K562 (cell line): ENCODE results near the gene LRRC4C. TPM values are rescaled to one million over a fixed set of nuclear protein-coding genes. Genes with fewer than 3 reads are reported as not detected.

ENCODE experiments used
- ATAC-seq: fragments of 200-7000 bp; cut with Tn5 transposase; 3 replicates; pipeline ENCODE4 v1.9.1; 2020; ENCODE audit warnings: moderate library complexity
- BruUV-seq: library from RNA; stranded (reverse); fragments of 400-500 nt; replicated peaks from 2 replicates; lab custom pipeline; 2021; lab: Mats Ljungman, UMichigan
- CTCF ChIA-PET: fragments of 300-600 bp; formaldehyde crosslinking; extraction: SDS; loops from one replicate; lab custom pipeline; 2021; ENCODE audit warnings: low intra/inter-chr PET ratio; lab: Yijun Ruan, JAX
- POLR2A ChIA-PET: fragments of 300-600, 350-650 bp; sonication (Branson Sonifier 250); formaldehyde crosslinking; extraction: SDS; loops from one replicate; lab custom pipeline; 2021; ENCODE audit warnings: antibody characterized with exemption, inconsistent platforms; lab: Yijun Ruan, JAX
- DNase-seq, 4 experiments: peaks; one replicate each; pipeline versions ENCODE4 v3.0.0 to v3.0.0-alpha.2; 2011 to 2018; ENCODE audit warnings: low spot score in 3 of 4, mixed read lengths in 3 of 4; ENCODE audit errors: extremely low read depth in 1 of 4
- FAIRE-seq: peaks from 2 replicates; lab custom pipeline; 2011; peaks lifted over from hg19 to GRCh38; lab: Jason Lieb, UNC
- H2AFZ ChIP-seq: 2 replicates; pipeline ENCODE4 v1.6.0; 2011; ENCODE audit warnings: low read depth, low read length, control low read depth, inconsistent platforms
- H3K27ac ChIP-seq: fragments of 200-600 bp; 3 replicates; pipeline ENCODE4 v1.8.0; 2011; ENCODE audit warnings: low read depth, mild to moderate bottlenecking, control low read depth, inconsistent platforms, low read length, moderate library complexity, mixed read lengths; ENCODE audit errors: extremely low read depth
- H3K27me3 ChIP-seq, 2 experiments: fragments of 300-600 bp in 1 of 2; 2 replicates in 1 of 2; 3 replicates in 1 of 2; pipeline versions ENCODE4 v1.6.0 to v1.8.0; 2011; ENCODE audit warnings: inconsistent platforms in 2 of 2, low read length in 2 of 2, mild to moderate bottlenecking in 1 of 2, mixed read lengths in 1 of 2, moderate library complexity in 1 of 2; ENCODE audit not compliant: control insufficient read depth in 2 of 2, insufficient read depth in 2 of 2
- H3K36me3 ChIP-seq: fragments of 300-600 bp; 3 replicates; pipeline ENCODE4 v1.8.0; 2011; ENCODE audit warnings: mild to moderate bottlenecking, low read length, inconsistent platforms; ENCODE audit not compliant: control insufficient read depth, insufficient read depth
- H3K4me1 ChIP-seq, 2 experiments: fragments of 200-600 bp in 1 of 2; replicated peaks in 1 of 2; 2 replicates in 1 of 2; 3 replicates in 1 of 2; pipeline versions ENCODE4 v1.5.1 to v1.8.0; 2011; ENCODE audit warnings: inconsistent platforms in 2 of 2, low read length in 2 of 2, mild to moderate bottlenecking in 1 of 2, mixed read lengths in 1 of 2, moderate library complexity in 1 of 2; ENCODE audit not compliant: control insufficient read depth in 2 of 2, insufficient read depth in 2 of 2
- H3K4me2 ChIP-seq: 2 replicates; pipeline ENCODE4 v1.6.1; 2011; ENCODE audit warnings: low read length, control low read depth, inconsistent platforms, mixed read lengths; ENCODE audit not compliant: insufficient read depth
- H3K4me3 ChIP-seq: fragments of 200-600 bp; sonication (generic), shearing (Covaris generic); 2 replicates; pipeline ENCODE4 v1.5.1; 2016; ENCODE audit warnings: control low read depth, inconsistent platforms
- H3K79me2 ChIP-seq: fragments of 200-600 bp; 3 replicates; pipeline ENCODE4 v1.8.0; 2011; ENCODE audit warnings: low read length, inconsistent platforms; ENCODE audit not compliant: control insufficient read depth, insufficient read depth
- H3K9ac ChIP-seq, 2 experiments: 2 replicates each; pipeline versions ENCODE4 v1.6.0 to v1.6.1; 2011; ENCODE audit warnings: low read depth in 2 of 2, low read length in 2 of 2, control low read depth in 1 of 2, inconsistent platforms in 1 of 2, mild to moderate bottlenecking in 1 of 2, mixed read lengths in 1 of 2; ENCODE audit not compliant: insufficient read depth in 1 of 2
- H3K9me1 ChIP-seq: one replicate; pipeline ENCODE4 v1.6.0; 2011; ENCODE audit warnings: inconsistent platforms, mild to moderate bottlenecking, low read length, moderate library complexity; ENCODE audit not compliant: control insufficient read depth, insufficient read depth
- H3K9me3 ChIP-seq: replicated peaks from 2 replicates; pipeline ENCODE4 v1.5.1; 2011; ENCODE audit warnings: low read depth, low read length, inconsistent platforms; ENCODE audit not compliant: control insufficient read depth, insufficient read depth
- H4K20me1 ChIP-seq: replicated peaks from 2 replicates; pipeline ENCODE4 v1.6.1; 2011; ENCODE audit warnings: low read length, inconsistent platforms, mixed read lengths; ENCODE audit not compliant: control insufficient read depth, insufficient read depth
- CBFA2T3 ChIP-seq: fragments of 450-650 bp; IDR thresholded peaks from 2 replicates; pipeline ENCODE4 v1.6.1; 2017
- E2F3 ChIP-seq: fragments of 250-450 bp; sonication (Bioruptor Pico); IDR thresholded peaks from 2 replicates; pipeline ENCODE4 v1.4.0; 2020; ENCODE audit warnings: mild to moderate bottlenecking
- E2F8 ChIP-seq: fragments of 450-650 bp; IDR thresholded peaks from 2 replicates; pipeline ENCODE4 v1.7.1; 2018; ENCODE audit warnings: mild to moderate bottlenecking, low read depth; ENCODE audit not compliant: partially characterized antibody
- ELF1 ChIP-seq: fragments of 200-800 bp; sonication (Bioruptor generic); IDR thresholded peaks from 2 replicates; pipeline ENCODE4 v1.6.1; 2016; ENCODE audit warnings: missing genetic modification characterization, missing compliant biosample characterization
- ETS2 ChIP-seq: IDR thresholded peaks from 2 replicates; pipeline ENCODE4 v1.6.1; 2016; ENCODE audit warnings: borderline replicate concordance, missing genetic modification characterization, mild to moderate bottlenecking, moderate library complexity, missing compliant biosample characterization; ENCODE audit not compliant: poor library complexity, severe bottlenecking
- NCOR1 ChIP-seq: fragments of 450-650 bp; IDR thresholded peaks from 2 replicates; pipeline ENCODE4 v1.6.1; 2016; ENCODE audit warnings: mild to moderate bottlenecking, moderate library complexity
- PTRF ChIP-seq: fragments of 450-650 bp; IDR thresholded peaks from 2 replicates; pipeline ENCODE4 v1.6.1; 2016; ENCODE audit warnings: mild to moderate bottlenecking, missing genetic modification characterization, missing compliant biosample characterization
- TEAD4 ChIP-seq, 2 experiments: sonication (generic) in 1 of 2; formaldehyde crosslinking in 1 of 2; IDR thresholded peaks; 2 replicates each; pipeline versions ENCODE4 v1.6.1 to v1.8.0; 2012 to 2022; ENCODE audit warnings: borderline replicate concordance in 1 of 2, inconsistent platforms in 1 of 2, low read length in 1 of 2, mild to moderate bottlenecking in 1 of 2, missing genetic modification reagents in 1 of 2
- YY1 ChIP-seq, 3 experiments: IDR thresholded peaks; 2 replicates each; pipeline ENCODE4 v1.6.1; 2011; ENCODE audit warnings: low read length in 2 of 3, mild to moderate bottlenecking in 2 of 3, moderate library complexity in 2 of 3, borderline replicate concordance in 1 of 3, control low read depth in 1 of 3, low read depth in 1 of 3; ENCODE audit not compliant: insufficient read depth in 3 of 3, insufficient replicate concordance in 2 of 3, control insufficient read depth in 1 of 3, insufficient read length in 1 of 3; ENCODE audit errors: extremely low read depth in 1 of 3
- ZNF449 ChIP-seq: fragments of 250-450 bp; sonication (Bioruptor Pico); IDR thresholded peaks from 2 replicates; pipeline ENCODE4 v1.8.0; 2022; ENCODE audit warnings: moderate library complexity, mild to moderate bottlenecking, inconsistent platforms
- ZNF780A ChIP-seq: fragments of 250-450 bp; sonication (Bioruptor Pico); IDR thresholded peaks from 2 replicates; pipeline ENCODE4 v1.5.0; 2021; ENCODE audit warnings: mild to moderate bottlenecking
- WGBS: fragments of 100-300 bp; shearing (Covaris generic); methylation state at CpG from one replicate; pipeline ENCODE4 v1.1.6; 2016; ENCODE audit warnings: low coverage, mixed read lengths; ENCODE audit not compliant: insufficient coverage; ENCODE audit errors: missing lambda C conversion rate; 5-methylcytosine and 5-hydroxymethylcytosine counted together
- in situ Hi-C: fragments of 300-500 bp; cut with MboI; formaldehyde crosslinking; loops from 4 replicates; pipeline ENCODE4 v1.15.0; 2018; ENCODE audit warnings: inconsistent platforms, mixed read lengths
- intact Hi-C: fragments of 100-400 bp; cut with micrococcal nuclease; formaldehyde crosslinking; loops from 2 replicates; pipeline ENCODE4 v1.14.2; 2022
- polyA plus RNA-seq, 8 experiments: library from polyadenylated mRNA; depleted of rRNA in 4 of 8; stranded (reverse) in 5 of 8; unstranded in 3 of 8; fragments of >200 nt; fragmentation: Nextera tagmentation in 2 of 8; fragmentation: Illumina TruSeq in 1 of 8; extraction: Ambion mirVana in 2 of 8; extraction: Trizol in 1 of 8; gene quantifications; 2 replicates each; pipeline versions ENCODE4 v1.2.1 to v1.2.3, GENCODE V29; 2011 to 2014; ENCODE audit warnings: inconsistent platforms in 1 of 8, missing spikeins in 1 of 8
- total RNA-seq, 7 experiments: library from RNA; depleted of rRNA in 6 of 7; stranded (reverse); fragments of >200 nt in 6 of 7; fragmentation: Illumina TruSeq in 2 of 7; extraction: Trizol in 2 of 7; gene quantifications; 2 replicates each; pipeline versions ENCODE4 v1.2.1 to v1.2.3, GENCODE V29; 2011 to 2021; ENCODE audit warnings: low replicate concordance in 1 of 7

The LRRC4C gene
- total and polyA plus RNA-seq, 9 of the 15 experiments (the other 6 are each of a cell fraction or from before 2014, with no cell fraction given), result not detected

- TF ChIP-seq E2F3 (no peak), E2F8 (no peak)
These were observed 24.5 kb upstream of the LRRC4C start (continued) for GRCh38 chr11:41483956-41484355.

GRCh38 chr11:41479179-41479578, 19.7 kb upstream of the LRRC4C start:
- ATAC-seq (no peak), FAIRE-seq (no peak), DNase-seq (no peak)
- ChIA-PET CTCF (no interaction called here), POLR2A (no interaction called here)
- 0% methylated on average over 1 of the region's 1 CpG for WGBS
- no peaks in the 10 kb centered on the region for H3K27me3 ChIP-seq
- no peak overlapping the region for H3K9ac ChIP-seq
- no peak overlapping the region for H3K4me3 ChIP-seq
- no peaks in the 10 kb centered on the region for H3K36me3 ChIP-seq
- H3K79me2 ChIP-seq, result no peaks in the 10 kb centered on the region
- H3K4me2 ChIP-seq, result no peak overlapping the region
- in situ Hi-C loops, result no loop called here
- no peaks in the 10 kb centered on the region for H3K9me3 ChIP-seq
- BruUV-seq, result no TSS peak
- intact Hi-C loops, result no loop called here
- no peak overlapping the region for H3K27ac ChIP-seq
- TF ChIP-seq ETS2 (tag) (no peak), ELF1 (no peak), PTRF (no peak), ZNF780A (CRISPR knock-in tag) (no peak), ZNF449 (CRISPR knock-in tag) (no peak), CBFA2T3 (no peak), TEAD4 (IDR thresholded peaks at IDR 0.05; ENCODE audit: low read length) (no peak), TEAD4 (CRISPR knock-in tag; IDR thresholded peaks at IDR 0.05; ENCODE audit: borderline replicate concordance) (no peak), YY1 (IDR thresholded peaks at IDR 0.05; ENCODE audit: borderline replicate concordance in 1 of 3, control insufficient read depth in 1 of 3, extremely low read depth in 1 of 3, insufficient read depth in 3 of 3, insufficient read length in 1 of 3, insufficient replicate concordance in 2 of 3, low read depth in 1 of 3, low read length in 2 of 3) (no peak), NCOR1 (no peak)
- H3K9me1 ChIP-seq, result no peaks in the 10 kb centered on the region
- H4K20me1 ChIP-seq, result no peaks in the 10 kb centered on the region
- H3K4me1 ChIP-seq, result no peaks in the 10 kb centered on the region
- H2AFZ ChIP-seq, result no peak overlapping the region
